ENCODE measurements around the gene LLGL2. TPM values are rescaled to one million over a fixed set of nuclear protein-coding genes. Genes with fewer than 3 reads are reported as not detected.

Gene LLGL2
- total RNA-seq, 1 donor from 2014 or later: 90.6 TPM

DNA sequence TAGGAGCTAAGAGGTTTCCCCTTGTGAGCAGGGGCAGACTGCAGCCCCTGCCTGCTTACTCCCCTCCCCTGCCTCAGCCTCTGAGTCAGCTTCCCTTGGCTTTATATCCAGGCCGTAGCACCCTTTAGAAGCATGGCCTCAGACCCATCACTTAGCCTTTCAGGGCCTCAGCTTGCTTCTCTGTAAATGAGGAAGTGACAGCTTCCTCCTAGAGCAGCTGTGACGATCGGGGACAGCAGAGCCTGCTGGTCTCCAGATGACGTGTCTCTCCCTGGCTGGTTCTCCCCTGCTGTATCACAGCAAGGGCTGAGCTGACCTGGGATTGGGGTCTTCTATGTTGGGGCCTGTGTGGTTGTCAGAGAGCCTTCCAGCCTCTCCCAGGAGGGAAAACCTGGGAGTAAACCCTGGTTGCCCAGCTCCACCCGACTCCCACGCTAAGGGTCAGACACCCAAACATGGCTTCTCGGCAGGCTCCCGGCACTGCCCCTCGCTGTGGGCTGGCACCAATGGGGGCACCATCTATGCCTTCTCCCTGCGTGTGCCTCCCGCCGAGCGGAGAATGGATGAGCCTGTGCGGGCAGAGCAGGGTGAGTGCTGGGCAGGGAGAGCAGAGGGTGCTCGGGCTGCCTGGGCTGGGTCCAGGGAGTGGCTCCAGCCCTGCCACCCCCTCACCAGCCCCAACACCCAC, 45.8 kb downstream of the LLGL2 start:
- Mint-ChIP-seq H3K4me3 (no peak overlapping the region), H3K4me1 (ENCODE audit: unreplicated experiment) (peaks cover 6% of the 10 kb centered on the region), H3K27me3 (no peaks in the 10 kb centered on the region), H3K36me3 (peaks cover 6% of the 10 kb centered on the region), H3K27ac (no peak overlapping the region), H3K9me3 (no peaks in the 10 kb centered on the region)
- DNase-seq (ENCODE audit: extremely low spot score, unreplicated experiment): no peak
- TF ChIP-seq CTCF (conservative IDR thresholded peaks at IDR 0.05): no peak

GRCh38 chr17:75571885-75572215, 46.4 kb downstream of the LLGL2 start:
- no peak overlapping the region for H3K4me3 Mint-ChIP-seq
- H3K27ac Mint-ChIP-seq: no peak overlapping the region
- no peaks in the 10 kb centered on the region for H3K9me3 Mint-ChIP-seq
- H3K27me3 Mint-ChIP-seq: no peaks in the 10 kb centered on the region
- peaks cover under 1% of the 10 kb centered on the region for H3K4me1 Mint-ChIP-seq (ENCODE audit: unreplicated experiment)
- H3K36me3 Mint-ChIP-seq: peaks cover under 1% of the 10 kb centered on the region
- no peak for DNase-seq (ENCODE audit: extremely low spot score, unreplicated experiment)
- no peak for TF ChIP-seq CTCF (conservative IDR thresholded peaks at IDR 0.05)

DNA sequence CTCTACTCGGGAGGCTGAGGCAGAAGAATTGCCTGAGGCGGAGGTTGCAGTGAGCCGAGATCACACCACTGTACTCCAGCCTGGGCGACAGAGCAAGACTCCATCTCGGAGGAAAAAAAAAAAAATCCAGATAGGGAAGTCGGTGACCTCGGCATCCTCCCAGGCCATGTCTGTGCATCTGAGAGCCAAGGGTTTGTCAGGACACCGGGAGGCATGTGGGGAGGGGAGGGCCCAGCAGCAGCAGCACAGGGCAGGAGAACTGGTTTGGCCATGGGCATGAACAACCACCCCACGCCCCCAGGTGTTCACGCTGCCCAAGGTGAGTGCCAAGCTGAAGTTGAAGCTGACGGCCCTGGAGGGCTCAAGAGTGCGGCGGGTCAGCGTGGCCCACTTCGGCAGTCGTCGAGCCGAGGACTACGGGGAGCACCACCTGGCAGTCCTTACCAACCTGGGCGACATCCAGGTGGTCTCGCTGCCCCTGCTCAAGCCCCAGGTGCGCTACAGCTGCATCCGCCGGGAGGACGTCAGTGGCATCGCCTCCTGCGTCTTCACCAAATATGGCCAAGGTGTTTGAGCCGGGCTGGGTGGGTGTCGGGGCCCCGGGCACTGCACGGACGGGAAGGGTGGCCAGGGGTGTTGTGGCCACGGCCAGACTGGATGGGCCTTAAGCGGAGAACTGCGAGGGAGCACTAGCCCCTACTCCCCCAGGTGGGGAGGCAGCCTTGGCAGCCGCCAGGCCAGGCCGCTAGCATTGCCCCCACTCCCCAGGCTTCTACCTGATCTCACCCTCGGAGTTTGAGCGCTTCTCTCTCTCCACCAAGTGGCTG, 47.4 kb downstream of the LLGL2 start:
- H3K4me3 Mint-ChIP-seq: no peak overlapping the region
- no peaks in the 10 kb centered on the region for H3K36me3 Mint-ChIP-seq
- no peak for DNase-seq (ENCODE audit: extremely low spot score, unreplicated experiment)
- H3K27me3 Mint-ChIP-seq: no peaks in the 10 kb centered on the region
- H3K9me3 Mint-ChIP-seq: no peaks in the 10 kb centered on the region
- H3K4me1 Mint-ChIP-seq (ENCODE audit: unreplicated experiment): no peaks in the 10 kb centered on the region
- TF ChIP-seq CTCF (conservative IDR thresholded peaks at IDR 0.05): no peak
- peak overlapping the region; percentile 39 for H3K27ac Mint-ChIP-seq

DNA sequence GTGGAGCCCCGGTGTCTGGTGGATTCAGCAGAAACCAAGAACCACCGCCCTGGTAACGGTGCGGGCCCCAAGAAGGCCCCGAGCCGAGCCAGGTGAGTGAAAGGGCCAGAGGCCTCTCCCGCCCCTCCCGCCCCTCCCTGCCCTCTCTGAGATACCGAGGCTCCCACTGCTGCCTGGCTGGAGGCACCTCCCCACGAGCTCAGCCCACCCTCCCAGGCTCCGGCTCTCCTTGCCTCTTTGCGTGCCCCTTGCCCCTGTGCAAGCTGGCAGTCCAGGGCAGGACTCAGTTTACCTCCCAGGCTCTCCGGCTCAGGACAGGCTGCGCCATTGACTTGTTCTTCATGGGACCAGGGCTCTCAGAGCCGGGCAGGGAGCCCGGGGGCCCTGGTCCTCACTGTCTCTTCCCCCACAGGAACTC, 48.1 kb downstream of the LLGL2 start:
- Mint-ChIP-seq H3K4me3 (no peak overlapping the region), H3K27me3 (no peaks in the 10 kb centered on the region), H3K9me3 (no peaks in the 10 kb centered on the region), H3K4me1 (ENCODE audit: unreplicated experiment) (peaks cover under 1% of the 10 kb centered on the region), H3K36me3 (no peaks in the 10 kb centered on the region), H3K27ac (no peak overlapping the region)
- DNase-seq (ENCODE audit: extremely low spot score, unreplicated experiment): no peak
- TF ChIP-seq CTCF (conservative IDR thresholded peaks at IDR 0.05): no peak

GRCh38 chr17:75573994-75574393, 48.5 kb downstream of the LLGL2 start:
- no peak for DNase-seq (ENCODE audit: extremely low spot score, unreplicated experiment)
- H3K4me1 Mint-ChIP-seq (ENCODE audit: unreplicated experiment): peaks cover 4% of the 10 kb centered on the region
- H3K4me3 Mint-ChIP-seq: no peak overlapping the region
- peaks cover 4% of the 10 kb centered on the region for H3K9me3 Mint-ChIP-seq
- no peak for TF ChIP-seq CTCF (conservative IDR thresholded peaks at IDR 0.05)
- H3K27ac Mint-ChIP-seq: no peak overlapping the region
- H3K27me3 Mint-ChIP-seq: no peaks in the 10 kb centered on the region
- H3K36me3 Mint-ChIP-seq: no peaks in the 10 kb centered on the region

All from type B pancreatic cell (in vitro differentiated cells).